ENCODE measurements around the gene FOXRED1.
"Not testable (repeated sequence)": the region's sequence is repeated elsewhere in the genome, so short reads cannot be mapped to it uniquely, and the experiment has no call there.

Gene FOXRED1

GRCh38 chr11:126268708-126269579 lies at the start of gene FOXRED1, which contains the start of gene SRPRA:
FOXRED1 (plus strand) TSS chr11:126269154; CDS start chr11:126269207, 53 bp downstream.
SRPRA (minus strand) TSS chr11:126268895; CDS start chr11:126268804, 91 bp downstream.
- DNase-seq (ENCODE audit: low read depth) = peak; percentile 100

GRCh38 chr11:126219547-126219946 lies 49.4 kb upstream of the FOXRED1 start:
- DNase-seq (ENCODE audit: low read depth) = no peak

GRCh38 chr11:126224647-126225294 lies 44.2 kb upstream of the FOXRED1 start:
- no peak for DNase-seq (ENCODE audit: low read depth)

GRCh38 chr11:126225295-126225665 lies 43.7 kb upstream of the FOXRED1 start:
- DNase-seq (ENCODE audit: low read depth) = no peak

GRCh38 chr11:126226334-126227084 lies 42.4 kb upstream of the FOXRED1 start:
- no peak for DNase-seq (ENCODE audit: low read depth)

- no peak for DNase-seq (ENCODE audit: low read depth)
Observed at GRCh38 chr11:126229858-126230540, 39.0 kb upstream of the FOXRED1 start.

- DNase-seq (ENCODE audit: low read depth) = no peak
Observed at GRCh38 chr11:126231725-126232459, 37.1 kb upstream of the FOXRED1 start.

GRCh38 chr11:126232683-126233082 lies 36.3 kb upstream of the FOXRED1 start:
- DNase-seq (ENCODE audit: low read depth) = no peak

- DNase-seq (ENCODE audit: low read depth) = no peak
Observed at GRCh38 chr11:126233391-126233790, 35.6 kb upstream of the FOXRED1 start.

- no peak for DNase-seq (ENCODE audit: low read depth)
Observed at GRCh38 chr11:126246636-126247035, 22.3 kb upstream of the FOXRED1 start.

- DNase-seq (ENCODE audit: low read depth) = no peak
Observed at GRCh38 chr11:126253265-126253664, 15.7 kb upstream of the FOXRED1 start.

- DNase-seq (ENCODE audit: low read depth) = no peak
Observed at GRCh38 chr11:126254819-126255218, 14.1 kb upstream of the FOXRED1 start.

GRCh38 chr11:126255507-126255906 lies 13.4 kb upstream of the FOXRED1 start:
- DNase-seq (ENCODE audit: low read depth) = not testable (repeated sequence)

- no peak for DNase-seq (ENCODE audit: low read depth)
Observed at GRCh38 chr11:126256216-126256615, 12.7 kb upstream of the FOXRED1 start.

- no peak for DNase-seq (ENCODE audit: low read depth)
Observed at GRCh38 chr11:126257144-126257543, 11.8 kb upstream of the FOXRED1 start.

- DNase-seq (ENCODE audit: low read depth) = no peak
Observed at GRCh38 chr11:126257764-126258163, 11.2 kb upstream of the FOXRED1 start.

- DNase-seq (ENCODE audit: low read depth) = no peak
Observed at GRCh38 chr11:126262216-126262615, 6.7 kb upstream of the FOXRED1 start.

GRCh38 chr11:126263489-126263888 lies 5.5 kb upstream of the FOXRED1 start:
- DNase-seq (ENCODE audit: low read depth) = no peak

GRCh38 chr11:126265811-126266210 lies 3.1 kb upstream of the FOXRED1 start:
- no peak for DNase-seq (ENCODE audit: low read depth)

- no peak for DNase-seq (ENCODE audit: low read depth)
Observed at GRCh38 chr11:126267650-126268049, 1.3 kb upstream of the FOXRED1 start.

- DNase-seq (ENCODE audit: low read depth) = peak; percentile 2
Observed at GRCh38 chr11:126268361-126268707, 620 bp upstream of the FOXRED1 start.
